SK-N-SH (cell line): ENCODE data around the gene ABCA1. TPM values are rescaled to one million over a fixed set of nuclear protein-coding genes. Genes with fewer than 3 reads are reported as not detected.

Experiments used
- CTCF ChIA-PET: fragments of 300-600, 350-600 bp; formaldehyde crosslinking; extraction: SDS; loops from one replicate; lab custom pipeline; 2021; lab: Yijun Ruan, JAX
- POLR2A ChIA-PET: fragments of 350-600 bp; sonication (Branson Sonifier 250); formaldehyde crosslinking; extraction: SDS; loops from one replicate; lab custom pipeline; 2020; ENCODE audit warnings: antibody characterized with exemption, inconsistent platforms; lab: Yijun Ruan, JAX
- DNase-seq: peaks from one replicate; pipeline ENCODE4 v3.0.0; 2012
- H2AFZ ChIP-seq: fragments of 200-600 bp; sonication (generic); 2 replicates; pipeline ENCODE4 v1.8.1; 2016; ENCODE audit warnings: antibody characterized with exemption, mild to moderate bottlenecking, low read depth
- H3F3A ChIP-seq: fragments of 200-600 bp; sonication (generic); replicated peaks from 2 replicates; pipeline ENCODE3; 2016; ENCODE audit warnings: antibody characterized with exemption, mild to moderate bottlenecking; ENCODE audit not compliant: insufficient read depth
- H3K27ac ChIP-seq, 2 experiments: fragments of 200-500 bp in 1 of 2; fragments of 200-600 bp in 1 of 2; sonication (Bioruptor generic) in 1 of 2; sonication (generic), shearing (Covaris generic) in 1 of 2; 2 replicates each; pipeline versions ENCODE4 v1.5.1 to v1.6.1; 2014 to 2016; ENCODE audit warnings: low read depth in 2 of 2, inconsistent platforms in 1 of 2, low read length in 1 of 2, mild to moderate bottlenecking in 1 of 2, mixed read lengths in 1 of 2
- H3K27me3 ChIP-seq: fragments of 200-600 bp; sonication (generic), shearing (Covaris generic); 2 replicates; pipeline ENCODE4 v1.6.1; 2016; ENCODE audit warnings: mixed run types; ENCODE audit not compliant: insufficient read depth
- H3K36me3 ChIP-seq, 2 experiments: fragments of 200-500 bp in 1 of 2; fragments of 200-600 bp in 1 of 2; sonication (Bioruptor generic) in 1 of 2; sonication (generic) in 1 of 2; replicated peaks in 1 of 2; 2 replicates each; pipeline versions ENCODE3 to v1.5.1; 2014 to 2016; ENCODE audit warnings: low read length in 1 of 2, mild to moderate bottlenecking in 1 of 2; ENCODE audit not compliant: insufficient read depth in 2 of 2, control insufficient read depth in 1 of 2
- H3K4me1 ChIP-seq, 2 experiments: fragments of 200-500 bp in 1 of 2; fragments of 200-600 bp in 1 of 2; sonication (Bioruptor generic) in 1 of 2; sonication (generic), shearing (Covaris generic) in 1 of 2; 2 replicates each; pipeline versions ENCODE4 v1.5.1 to v1.6.1; 2014 to 2016; ENCODE audit warnings: low read depth in 1 of 2, low read length in 1 of 2, mixed run types in 1 of 2; ENCODE audit not compliant: insufficient read depth in 2 of 2, control insufficient read depth in 1 of 2
- H3K4me2 ChIP-seq: fragments of 200-600 bp; sonication (generic), shearing (Covaris generic); 2 replicates; pipeline ENCODE4 v1.6.1; 2017; ENCODE audit warnings: mixed run types
- H3K4me3 ChIP-seq, 2 experiments: fragments of 200-500 bp in 1 of 2; fragments of 200-600 bp in 1 of 2; sonication (Bioruptor generic) in 1 of 2; sonication (generic), shearing (Covaris generic) in 1 of 2; 2 replicates each; pipeline versions ENCODE4 v1.5.1 to v1.8.1; 2014 to 2016; ENCODE audit warnings: low read depth in 2 of 2, inconsistent platforms in 1 of 2, low read length in 1 of 2, mild to moderate bottlenecking in 1 of 2, mixed read lengths in 1 of 2, moderate library complexity in 1 of 2
- H3K79me2 ChIP-seq: fragments of 200-600 bp; sonication (generic); 2 replicates; pipeline ENCODE4 v1.8.1; 2017; ENCODE audit warnings: mild to moderate bottlenecking; ENCODE audit not compliant: insufficient read depth
- H3K9ac ChIP-seq: fragments of 200-600 bp; sonication (generic); 2 replicates; pipeline ENCODE4 v1.6.1; 2017; ENCODE audit warnings: mixed run types
- H3K9me2 ChIP-seq: fragments of 200-600 bp; sonication (generic); 2 replicates; pipeline ENCODE4 v1.6.1; 2017; ENCODE audit warnings: mixed run types
- H3K9me3 ChIP-seq: fragments of 200-600 bp; sonication (generic); 2 replicates; pipeline ENCODE4 v1.6.1; 2017; ENCODE audit warnings: mixed run types, mild to moderate bottlenecking, moderate library complexity
- H4K20me1 ChIP-seq: fragments of 200-600 bp; sonication (generic); 2 replicates; pipeline ENCODE4 v1.6.1; 2017; ENCODE audit warnings: mild to moderate bottlenecking, mixed run types; ENCODE audit not compliant: insufficient read depth
- ELF1 ChIP-seq: IDR thresholded peaks from 2 replicates; pipeline ENCODE4 v1.4.0; 2012
- EP300 ChIP-seq, 2 experiments: IDR thresholded peaks; 2 replicates each; pipeline versions ENCODE4 v1.4.0 to v1.6.1; 2012; ENCODE audit warnings: borderline replicate concordance in 1 of 2, low read depth in 1 of 2, low read length in 1 of 2
- MXI1 ChIP-seq: IDR thresholded peaks from 2 replicates; pipeline ENCODE4 v1.6.1; 2012; ENCODE audit warnings: mild to moderate bottlenecking, low read depth, low read length, improper control_type of control experiment
- NFIC ChIP-seq: IDR thresholded peaks from 2 replicates; pipeline ENCODE4 v1.4.0; 2012; ENCODE audit warnings: borderline replicate concordance
- POLR2AphosphoS5 ChIP-seq: IDR thresholded peaks from 2 replicates; pipeline ENCODE4 v1.6.1; 2012; ENCODE audit warnings: low read depth, low read length
- RXRA ChIP-seq: IDR thresholded peaks from 2 replicates; pipeline ENCODE4 v1.4.0; 2012; ENCODE audit warnings: low read depth, mild to moderate bottlenecking, borderline replicate concordance
- SIN3A ChIP-seq: IDR thresholded peaks from 2 replicates; pipeline ENCODE4 v1.6.1; 2012; ENCODE audit warnings: low read depth, mild to moderate bottlenecking, low read length, moderate library complexity, borderline replicate concordance
- SMC3 ChIP-seq: IDR thresholded peaks from 2 replicates; pipeline ENCODE4 v1.6.1; 2012; ENCODE audit warnings: low read depth, low read length, improper control_type of control experiment
- TAF1 ChIP-seq: IDR thresholded peaks from 2 replicates; pipeline ENCODE4 v1.6.1; 2012; ENCODE audit warnings: low read depth, mild to moderate bottlenecking, low read length, moderate library complexity, borderline replicate concordance
- TCF12 ChIP-seq: IDR thresholded peaks from 2 replicates; pipeline ENCODE4 v1.4.0; 2012
- WGBS: methylation state at CpG from one replicate; pipeline ENCODE4 v1.1.6; 2017; ENCODE audit warnings: low lambda C conversion rate; 5-methylcytosine and 5-hydroxymethylcytosine counted together
- polyA plus RNA-seq, 3 experiments: library from polyadenylated mRNA; depleted of rRNA; stranded (reverse); fragments of >200 nt; gene quantifications; 2 replicates each; pipeline ENCODE4 v1.2.3, GENCODE V29; 2012
- TF ChIP-seq, protein P1 (sequence below): IDR thresholded peaks from 2 replicates; pipeline ENCODE4 v1.4.0; 2012; ENCODE audit warnings: low read depth
- TF ChIP-seq, protein P2 (sequence below): IDR thresholded peaks from 2 replicates; pipeline ENCODE4; 2012
- TF ChIP-seq, protein P3 (sequence below): IDR thresholded peaks from 2 replicates; pipeline ENCODE4 v1.4.0; 2012; ENCODE audit warnings: low read depth, borderline replicate concordance

Gene ABCA1, protein sequence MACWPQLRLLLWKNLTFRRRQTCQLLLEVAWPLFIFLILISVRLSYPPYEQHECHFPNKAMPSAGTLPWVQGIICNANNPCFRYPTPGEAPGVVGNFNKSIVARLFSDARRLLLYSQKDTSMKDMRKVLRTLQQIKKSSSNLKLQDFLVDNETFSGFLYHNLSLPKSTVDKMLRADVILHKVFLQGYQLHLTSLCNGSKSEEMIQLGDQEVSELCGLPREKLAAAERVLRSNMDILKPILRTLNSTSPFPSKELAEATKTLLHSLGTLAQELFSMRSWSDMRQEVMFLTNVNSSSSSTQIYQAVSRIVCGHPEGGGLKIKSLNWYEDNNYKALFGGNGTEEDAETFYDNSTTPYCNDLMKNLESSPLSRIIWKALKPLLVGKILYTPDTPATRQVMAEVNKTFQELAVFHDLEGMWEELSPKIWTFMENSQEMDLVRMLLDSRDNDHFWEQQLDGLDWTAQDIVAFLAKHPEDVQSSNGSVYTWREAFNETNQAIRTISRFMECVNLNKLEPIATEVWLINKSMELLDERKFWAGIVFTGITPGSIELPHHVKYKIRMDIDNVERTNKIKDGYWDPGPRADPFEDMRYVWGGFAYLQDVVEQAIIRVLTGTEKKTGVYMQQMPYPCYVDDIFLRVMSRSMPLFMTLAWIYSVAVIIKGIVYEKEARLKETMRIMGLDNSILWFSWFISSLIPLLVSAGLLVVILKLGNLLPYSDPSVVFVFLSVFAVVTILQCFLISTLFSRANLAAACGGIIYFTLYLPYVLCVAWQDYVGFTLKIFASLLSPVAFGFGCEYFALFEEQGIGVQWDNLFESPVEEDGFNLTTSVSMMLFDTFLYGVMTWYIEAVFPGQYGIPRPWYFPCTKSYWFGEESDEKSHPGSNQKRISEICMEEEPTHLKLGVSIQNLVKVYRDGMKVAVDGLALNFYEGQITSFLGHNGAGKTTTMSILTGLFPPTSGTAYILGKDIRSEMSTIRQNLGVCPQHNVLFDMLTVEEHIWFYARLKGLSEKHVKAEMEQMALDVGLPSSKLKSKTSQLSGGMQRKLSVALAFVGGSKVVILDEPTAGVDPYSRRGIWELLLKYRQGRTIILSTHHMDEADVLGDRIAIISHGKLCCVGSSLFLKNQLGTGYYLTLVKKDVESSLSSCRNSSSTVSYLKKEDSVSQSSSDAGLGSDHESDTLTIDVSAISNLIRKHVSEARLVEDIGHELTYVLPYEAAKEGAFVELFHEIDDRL (N-terminal part only)
- 5.3 and 9.3 TPM in 2 replicates for polyA plus RNA-seq (2012; rRNA removed)
- polyA plus RNA-seq (2012; cell fraction: cytosol; rRNA removed), result 4.7 and 4.9 TPM in 2 replicates
- 4.2 and 7.3 TPM in 2 replicates for polyA plus RNA-seq (2012; cell fraction: nucleus; rRNA removed)

DNA sequence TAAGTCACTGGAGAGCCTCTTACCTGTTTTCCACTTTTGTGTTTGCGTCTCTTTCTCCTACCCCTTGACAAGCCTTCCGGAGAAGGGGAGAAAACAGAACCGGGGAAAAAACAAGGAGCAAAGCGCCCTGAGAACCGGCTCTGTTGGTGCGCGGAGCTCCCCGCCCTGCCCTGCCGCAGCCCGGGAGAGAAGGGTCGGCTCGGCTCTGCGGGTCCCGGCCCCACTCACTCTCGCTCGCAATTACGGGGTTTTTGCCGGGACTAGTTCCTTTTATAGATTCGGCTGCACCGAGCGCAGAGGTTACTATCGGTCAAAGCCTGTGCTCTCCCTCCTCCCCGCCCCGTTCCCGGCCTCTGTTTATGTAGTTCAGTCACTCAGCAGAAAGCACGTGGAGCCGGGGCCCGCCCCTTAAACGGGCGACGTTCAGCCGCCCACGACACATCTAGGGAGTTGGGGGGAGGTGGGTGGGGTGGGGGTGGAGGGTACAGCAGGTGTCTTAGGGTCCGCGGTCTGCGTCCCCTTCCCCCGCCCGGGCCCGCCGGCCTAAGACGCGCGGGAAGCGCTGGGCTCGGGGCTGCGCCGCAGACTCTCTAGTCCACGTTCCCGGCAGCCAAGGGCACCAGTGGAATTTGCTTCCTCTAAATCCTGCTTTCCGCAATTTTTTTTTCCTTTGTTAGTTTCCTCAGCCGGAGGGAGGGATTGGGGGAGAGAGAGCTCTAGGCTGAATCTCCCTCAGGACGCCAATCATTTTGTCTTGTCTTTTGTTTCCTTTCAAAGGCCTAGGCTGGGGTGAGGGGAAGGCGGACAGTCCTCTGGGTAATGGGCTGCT, at the start of gene ABCA1:
TSS of gene ABCA1 (minus strand) at position 244 of the 829 bp plus-strand sequence. CDS start 24,476 bp downstream, outside the sequence.
- Histone ChIP-seq H3K27me3 (no peaks in the 10 kb centered on the region), H3K27ac (peak within 1 kb of the TSS in 1 of 2 experiments; percentile 51; a peak in 2 of 4 replicates), H3K36me3 (no peaks in the 10 kb centered on the region), H3K79me2 (peaks cover 3% of the 10 kb centered on the region; the same call in 1 of the 2 replicates), H3K4me2 (peak within 1 kb of the TSS; percentile 91), H3K9ac (peak within 1 kb of the TSS; percentile 73)
- DNase-seq, result peak; percentile 84
- 24% methylated on average over 33 of the region's 53 CpGs for WGBS
- TF ChIP-seq ELF1 (no peak), EP300 (IDR thresholded peaks at IDR 0.05; ENCODE audit: borderline replicate concordance in 1 of 2, low read depth in 1 of 2, low read length in 1 of 2) (0 out of 4 replicates have a peak, but pooled peaks of 1 of the 2 experiments have one; percentile 8), SIN3A (peak; percentile 89), RXRA (peak; percentile 94), TAF1 (peak; percentile 50; the same call in 1 of the 2 replicates), NFIC (no peak), MXI1 (0 out of 2 replicates have a peak, but pooled peaks have one; percentile 46), POLR2AphosphoS5 (peak; percentile 61; the same call in 1 of the 2 replicates), TCF12 (peak; percentile 18; the same call in 1 of the 2 replicates), SMC3 (no peak)
- TF ChIP-seq, protein P1, sequence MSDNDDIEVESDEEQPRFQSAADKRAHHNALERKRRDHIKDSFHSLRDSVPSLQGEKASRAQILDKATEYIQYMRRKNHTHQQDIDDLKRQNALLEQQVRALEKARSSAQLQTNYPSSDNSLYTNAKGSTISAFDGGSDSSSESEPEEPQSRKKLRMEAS, result peak; percentile 100
- TF ChIP-seq, protein P2, sequence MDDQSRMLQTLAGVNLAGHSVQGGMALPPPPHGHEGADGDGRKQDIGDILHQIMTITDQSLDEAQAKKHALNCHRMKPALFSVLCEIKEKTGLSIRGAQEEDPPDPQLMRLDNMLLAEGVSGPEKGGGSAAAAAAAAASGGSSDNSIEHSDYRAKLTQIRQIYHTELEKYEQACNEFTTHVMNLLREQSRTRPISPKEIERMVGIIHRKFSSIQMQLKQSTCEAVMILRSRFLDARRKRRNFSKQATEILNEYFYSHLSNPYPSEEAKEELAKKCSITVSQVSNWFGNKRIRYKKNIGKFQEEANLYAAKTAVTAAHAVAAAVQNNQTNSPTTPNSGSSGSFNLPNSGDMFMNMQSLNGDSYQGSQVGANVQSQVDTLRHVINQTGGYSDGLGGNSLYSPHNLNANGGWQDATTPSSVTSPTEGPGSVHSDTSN, result peak; percentile 88
- TF ChIP-seq, protein P3, sequence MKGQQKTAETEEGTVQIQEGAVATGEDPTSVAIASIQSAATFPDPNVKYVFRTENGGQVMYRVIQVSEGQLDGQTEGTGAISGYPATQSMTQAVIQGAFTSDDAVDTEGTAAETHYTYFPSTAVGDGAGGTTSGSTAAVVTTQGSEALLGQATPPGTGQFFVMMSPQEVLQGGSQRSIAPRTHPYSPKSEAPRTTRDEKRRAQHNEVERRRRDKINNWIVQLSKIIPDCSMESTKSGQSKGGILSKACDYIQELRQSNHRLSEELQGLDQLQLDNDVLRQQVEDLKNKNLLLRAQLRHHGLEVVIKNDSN, result peak; percentile 66; the same call in 1 of the 2 replicates
- TF ChIP-seq, all 33 proteins: peak for 10
- Histone ChIP-seq H3K4me3 (peak within 1 kb of the TSS; percentile 60 to 85), H2AFZ (peak within 1 kb of the TSS; percentile 89), H4K20me1 (no peaks in the 10 kb centered on the region), H3K9me3 (no peaks in the 10 kb centered on the region), H3K4me1 (peaks cover 3 to 4% of the 10 kb centered on the region in 2 experiments; a peak in 2 of 4 replicates), H3K9me2 (no peaks in the 10 kb centered on the region), H3F3A (no peaks in the 10 kb centered on the region)
- CTCF ChIA-PET, result interaction anchor here (0.5 to 1.7 kb wide), 5 partner anchors 39 to 370 kb away, joined by 3 to 4 read pairs (median 4); no protein-coding TSS in a partner anchor
- POLR2A ChIA-PET, result no interaction called here
